Measurements from ENCODE around the gene DNAJC27. TPM values are rescaled to one million over a fixed set of nuclear protein-coding genes. Genes with fewer than 3 reads are reported as not detected.

The DNAJC27 gene
- total RNA-seq, 2 donors from 2014 or later, result 6.2 to 6.5 TPM

DNA sequence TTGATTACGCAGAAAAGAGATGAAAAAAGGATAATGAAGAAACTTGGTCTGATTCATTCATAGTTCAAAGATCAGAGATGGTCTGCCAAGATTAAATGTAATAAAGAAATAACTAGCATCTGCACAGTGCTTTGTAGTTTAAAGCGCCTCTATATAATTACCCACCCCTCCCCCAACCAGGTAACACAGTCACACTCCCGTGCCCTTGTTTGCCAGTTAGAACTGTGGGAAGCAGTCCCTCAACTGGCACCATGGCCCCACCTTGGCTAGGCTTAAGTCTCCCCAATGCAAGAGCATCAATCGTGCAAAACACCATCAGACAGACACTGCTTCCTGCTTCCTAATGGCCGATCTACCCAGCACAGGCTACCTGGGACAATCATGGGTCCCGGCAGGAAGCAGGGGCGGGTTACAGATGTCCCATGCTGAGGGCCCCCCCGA, 63.3 kb downstream of the DNAJC27 start:
- peaks cover 20% of the 10 kb centered on the region for H3K36me3 Mint-ChIP-seq (ENCODE audit: low read depth)
- H3K4me1 Mint-ChIP-seq, result no peaks in the 10 kb centered on the region
- Histone ChIP-seq H3K27me3 (ENCODE audit: control insufficient read depth, insufficient read depth, low read length, poor library complexity, severe bottlenecking) (no peaks in the 10 kb centered on the region), H3K9ac (ENCODE audit: extremely low read depth, low read length, poor library complexity, severe bottlenecking) (no peak overlapping the region), H3K27ac (ENCODE audit: low read depth, low read length) (no peak overlapping the region), H3K9me3 (ENCODE audit: control insufficient read depth, low read length) (peaks cover 4% of the 10 kb centered on the region), H3K4me3 (ENCODE audit: low read length) (no peak overlapping the region), H3K36me3 (ENCODE audit: control insufficient read depth, insufficient read depth, low read length) (peaks cover 3% of the 10 kb centered on the region), H3K4me1 (ENCODE audit: control insufficient read depth, insufficient read depth, low read length) (no peaks in the 10 kb centered on the region)
- no peak overlapping the region for H3K27ac Mint-ChIP-seq
- TF ChIP-seq, protein P1, sequence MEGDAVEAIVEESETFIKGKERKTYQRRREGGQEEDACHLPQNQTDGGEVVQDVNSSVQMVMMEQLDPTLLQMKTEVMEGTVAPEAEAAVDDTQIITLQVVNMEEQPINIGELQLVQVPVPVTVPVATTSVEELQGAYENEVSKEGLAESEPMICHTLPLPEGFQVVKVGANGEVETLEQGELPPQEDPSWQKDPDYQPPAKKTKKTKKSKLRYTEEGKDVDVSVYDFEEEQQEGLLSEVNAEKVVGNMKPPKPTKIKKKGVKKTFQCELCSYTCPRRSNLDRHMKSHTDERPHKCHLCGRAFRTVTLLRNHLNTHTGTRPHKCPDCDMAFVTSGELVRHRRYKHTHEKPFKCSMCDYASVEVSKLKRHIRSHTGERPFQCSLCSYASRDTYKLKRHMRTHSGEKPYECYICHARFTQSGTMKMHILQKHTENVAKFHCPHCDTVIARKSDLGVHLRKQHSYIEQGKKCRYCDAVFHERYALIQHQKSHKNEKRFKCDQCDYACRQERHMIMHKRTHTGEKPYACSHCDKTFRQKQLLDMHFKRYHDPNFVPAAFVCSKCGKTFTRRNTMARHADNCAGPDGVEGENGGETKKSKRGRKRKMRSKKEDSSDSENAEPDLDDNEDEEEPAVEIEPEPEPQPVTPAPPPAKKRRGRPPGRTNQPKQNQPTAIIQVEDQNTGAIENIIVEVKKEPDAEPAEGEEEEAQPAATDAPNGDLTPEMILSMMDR (conservative IDR thresholded peaks at IDR 0.05), result no peak
- no peaks in the 10 kb centered on the region for H3K27me3 Mint-ChIP-seq (ENCODE audit: insufficient read depth)
- H3K9me3 Mint-ChIP-seq, result peaks cover 13% of the 10 kb centered on the region
- peak; percentile 23 for DNase-seq
- 83 to 85% methylated on average over 6 to 8 of the region's 8 CpGs for WGBS, 2 experiments (ENCODE audit: insufficient coverage in 1 of 2, insufficient read length in 1 of 2)
- H3K4me3 Mint-ChIP-seq, result no peak overlapping the region

- peaks cover 13% of the 10 kb centered on the region for H3K9me3 Mint-ChIP-seq
- no peak overlapping the region for H3K27ac Mint-ChIP-seq
- H3K9me3 ChIP-seq (ENCODE audit: control insufficient read depth, low read length), result peaks cover 4% of the 10 kb centered on the region
- no peaks in the 10 kb centered on the region for H3K4me1 Mint-ChIP-seq
- no peaks in the 10 kb centered on the region for H3K27me3 Mint-ChIP-seq (ENCODE audit: insufficient read depth)
- no peak overlapping the region for H3K9ac ChIP-seq (ENCODE audit: extremely low read depth, low read length, poor library complexity, severe bottlenecking)
- H3K4me3 ChIP-seq (ENCODE audit: low read length), result no peak overlapping the region
- H3K36me3 Mint-ChIP-seq (ENCODE audit: low read depth), result peaks cover 29% of the 10 kb centered on the region
- H3K4me1 ChIP-seq (ENCODE audit: control insufficient read depth, insufficient read depth, low read length), result no peaks in the 10 kb centered on the region
- TF ChIP-seq, protein P1 (conservative IDR thresholded peaks at IDR 0.05), result no peak
- H3K4me3 Mint-ChIP-seq, result no peak overlapping the region
- 96 to 100% methylated on average over 3 to 5 of the region's 5 CpGs for WGBS, 2 experiments (ENCODE audit: insufficient coverage in 1 of 2, insufficient read length in 1 of 2)
- no peak overlapping the region for H3K27ac ChIP-seq (ENCODE audit: low read depth, low read length)
- peaks cover 3% of the 10 kb centered on the region for H3K36me3 ChIP-seq (ENCODE audit: control insufficient read depth, insufficient read depth, low read length)
- no peaks in the 10 kb centered on the region for H3K27me3 ChIP-seq (ENCODE audit: control insufficient read depth, insufficient read depth, low read length, poor library complexity, severe bottlenecking)
- peak; percentile 7 for DNase-seq
These were observed 64.6 kb downstream of the DNAJC27 start for GRCh38 chr2:24907116-24907515.

DNA sequence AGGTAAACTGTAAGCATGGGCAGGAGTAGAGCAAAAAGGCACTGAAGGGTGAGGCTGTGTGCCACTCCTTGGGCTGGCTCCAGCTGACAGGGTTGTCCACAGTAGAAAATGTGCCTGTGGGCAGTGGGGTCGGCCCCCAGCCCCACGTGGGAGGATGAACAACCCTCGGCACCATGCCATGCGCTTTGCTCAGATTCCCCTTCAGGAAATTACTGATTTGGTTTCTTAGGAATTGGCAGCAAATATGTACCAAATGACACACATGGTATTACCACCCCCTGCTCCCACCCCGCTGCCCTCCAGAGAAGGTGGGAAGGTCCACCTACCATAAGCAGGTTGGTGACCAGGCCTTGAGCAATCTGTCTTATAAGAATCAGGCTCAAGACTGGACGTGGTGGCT, 65.3 kb downstream of the DNAJC27 start:
- peaks cover 13% of the 10 kb centered on the region for H3K9me3 Mint-ChIP-seq
- WGBS, 2 experiments (ENCODE audit: insufficient coverage in 1 of 2, insufficient read length in 1 of 2), result 92 to 97% methylated on average over 6 of the region's 6 CpGs
- H3K4me1 Mint-ChIP-seq, result no peaks in the 10 kb centered on the region

More for the DNA sequence above, 65.3 kb downstream of the DNAJC27 start:
- Histone ChIP-seq H3K27me3 (ENCODE audit: control insufficient read depth, insufficient read depth, low read length, poor library complexity, severe bottlenecking) (no peaks in the 10 kb centered on the region), H3K27ac (ENCODE audit: low read depth, low read length) (no peak overlapping the region), H3K4me3 (ENCODE audit: low read length) (no peak overlapping the region), H3K36me3 (ENCODE audit: control insufficient read depth, insufficient read depth, low read length) (no peaks in the 10 kb centered on the region), H3K9me3 (ENCODE audit: control insufficient read depth, low read length) (peaks cover 4% of the 10 kb centered on the region), H3K9ac (ENCODE audit: extremely low read depth, low read length, poor library complexity, severe bottlenecking) (no peak overlapping the region), H3K4me1 (ENCODE audit: control insufficient read depth, insufficient read depth, low read length) (no peaks in the 10 kb centered on the region)
- DNase-seq, result peak; percentile 6
- TF ChIP-seq, protein P1 (conservative IDR thresholded peaks at IDR 0.05), result no peak
- no peak overlapping the region for H3K27ac Mint-ChIP-seq
- H3K36me3 Mint-ChIP-seq (ENCODE audit: low read depth), result peaks cover 25% of the 10 kb centered on the region
- no peaks in the 10 kb centered on the region for H3K27me3 Mint-ChIP-seq (ENCODE audit: insufficient read depth)
- H3K4me3 Mint-ChIP-seq, result no peak overlapping the region
